T-helper 1 cell treated with Interleukin-12 subunit alpha and Interleukin-12 subunit beta and Interleukin-4 antibody, amounts not matched to agents 30 ng/mL and 1 ng/mL, for 36 hours (primary cell): ENCODE data around the gene SEMA3A. TPM values are rescaled to one million over a fixed set of nuclear protein-coding genes. Genes with fewer than 3 reads are reported as not detected.
"Not testable (repeated sequence)": the region's sequence is repeated elsewhere in the genome, so short reads cannot be mapped to it uniquely, and the experiment has no call there.

Experiments
- intact Hi-C: fragments of 100-400 bp; cut with micrococcal nuclease; formaldehyde crosslinking; loops from one replicate; pipeline ENCODE4 v1.15.1; 2024
- total RNA-seq: library from RNA; stranded (reverse); gene quantifications from 2 replicates; pipeline ENCODE4 v1.2.3, GENCODE V29; 2022

The SEMA3A gene
- total RNA-seq, 1 donor from 2014 or later: 0.17 TPM

DNA sequence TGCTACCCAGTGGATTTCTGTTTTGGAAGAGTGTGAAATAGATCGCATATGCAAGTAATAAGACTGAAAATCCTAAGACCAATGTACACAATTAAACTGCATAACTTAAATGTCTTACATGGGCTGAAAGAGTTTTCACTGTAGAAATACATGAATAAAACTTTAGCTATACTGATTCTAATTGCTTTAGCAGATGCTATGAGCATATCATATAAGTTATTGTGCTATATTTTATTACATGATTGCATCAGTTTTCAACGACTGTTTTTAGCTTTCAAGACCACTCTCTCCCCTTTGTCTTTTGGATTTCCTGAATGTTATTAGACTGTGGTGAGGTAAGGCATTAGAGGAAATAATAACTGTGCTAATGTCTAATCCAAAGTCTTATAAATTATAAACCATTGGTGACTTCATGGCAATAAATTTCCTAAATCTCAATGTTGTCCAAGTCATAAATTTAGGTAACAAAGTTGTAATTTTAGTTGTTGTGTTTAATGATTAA lies 124.5 kb downstream of the SEMA3A start:
- intact Hi-C loops: no loop called here

GRCh38 chr7:84069033-84069432 lies 125.6 kb downstream of the SEMA3A start:
- intact Hi-C loops: no loop called here

- intact Hi-C loops: not testable (repeated sequence)
Measured at GRCh38 chr7:84062489-84062901, 132.1 kb downstream of the SEMA3A start.

- intact Hi-C loops: no loop called here
Measured at GRCh38 chr7:84060760-84061261, 133.8 kb downstream of the SEMA3A start.

DNA sequence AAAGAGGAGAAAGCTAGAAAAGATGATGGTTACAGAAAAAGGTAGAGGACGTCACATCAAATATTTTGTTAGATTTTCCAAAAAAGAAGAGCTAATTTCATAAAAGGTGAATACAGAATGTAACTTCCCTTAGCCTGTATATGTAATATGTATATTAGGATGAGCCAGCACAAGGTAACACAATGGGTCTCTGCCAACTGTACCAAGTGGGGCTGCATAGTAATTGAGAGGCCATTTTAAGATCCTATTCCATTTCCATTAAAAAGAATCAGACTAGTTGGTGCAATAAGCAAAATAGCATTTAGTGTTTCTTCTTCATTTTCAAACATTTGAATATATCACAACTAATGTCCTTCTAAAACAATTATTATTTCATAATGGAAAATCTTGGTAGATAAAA lies 134.6 kb downstream of the SEMA3A start:
- intact Hi-C loops: no loop called here

GRCh38 chr7:84058311-84059076 lies 136.1 kb downstream of the SEMA3A start:
- intact Hi-C loops: no loop called here

- intact Hi-C loops: no loop called here
Measured at GRCh38 chr7:84057576-84057975, 137.0 kb downstream of the SEMA3A start.

GRCh38 chr7:84055904-84056605 lies 138.5 kb downstream of the SEMA3A start:
- intact Hi-C loops: no loop called here

DNA sequence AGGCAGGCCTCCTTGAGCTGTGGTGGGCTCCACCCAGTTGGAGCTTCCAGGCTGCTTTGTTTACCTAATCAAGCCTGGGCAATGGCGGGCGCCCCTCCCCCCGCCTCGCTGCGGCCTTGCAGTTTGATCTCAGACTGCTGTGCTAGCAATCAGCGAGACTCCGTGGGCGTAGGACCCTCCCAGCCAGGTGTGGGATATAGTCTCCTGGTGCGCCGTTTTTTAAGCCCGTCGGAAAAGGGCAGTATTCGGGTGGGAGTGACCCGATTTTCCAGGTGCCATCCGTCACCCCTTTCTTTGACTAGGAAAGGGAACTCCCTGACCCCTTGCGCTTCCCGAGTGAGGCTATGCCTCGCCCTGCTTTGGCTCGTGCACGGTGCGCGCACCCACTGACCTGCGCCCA lies 139.4 kb downstream of the SEMA3A start:
- intact Hi-C loops: not testable (repeated sequence)

- intact Hi-C loops: no loop called here
Measured at GRCh38 chr7:84049071-84049836, 145.3 kb downstream of the SEMA3A start.

DNA sequence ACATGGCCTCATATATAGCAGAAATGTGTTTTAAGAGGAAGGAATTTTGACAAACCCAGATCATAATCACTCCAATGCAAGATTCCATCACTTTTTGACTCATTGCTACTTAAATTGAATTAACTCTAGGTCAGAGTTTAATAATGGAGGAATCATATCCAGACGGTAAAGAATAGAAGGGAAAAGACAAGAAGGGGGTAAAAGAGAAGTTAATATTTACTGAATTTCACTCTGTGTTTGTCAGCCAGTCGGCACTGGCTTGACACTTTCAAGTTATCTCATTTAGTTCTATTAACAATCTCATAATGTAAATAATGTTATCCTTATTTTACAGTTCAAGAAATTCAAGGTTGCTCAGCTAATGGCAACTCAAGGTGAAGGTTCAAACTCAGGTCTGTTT lies 147.5 kb downstream of the SEMA3A start:
- intact Hi-C loops: no loop called here

DNA sequence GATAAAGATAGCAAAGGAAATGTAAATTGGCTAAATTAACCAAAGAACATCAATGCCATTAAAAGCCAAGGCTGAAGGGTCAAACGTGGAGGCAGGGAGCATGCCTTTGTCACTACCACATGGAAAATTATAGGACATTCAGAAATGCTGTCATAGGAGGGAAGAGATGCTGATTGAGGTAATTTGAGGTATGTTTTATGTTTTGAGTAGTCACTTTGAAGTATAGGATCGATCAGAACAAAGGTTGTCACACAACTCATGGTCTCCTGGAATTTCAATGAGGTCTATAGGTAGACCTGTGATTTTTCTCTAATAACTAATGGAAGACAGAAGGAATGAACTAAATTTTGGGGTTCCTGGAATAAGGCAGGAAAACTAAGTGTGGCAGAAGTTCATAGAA lies 149.8 kb downstream of the SEMA3A start:
- intact Hi-C loops: no loop called here

GRCh38 chr7:84043661-84044191 lies 150.9 kb downstream of the SEMA3A start:
- intact Hi-C loops: no loop called here

DNA sequence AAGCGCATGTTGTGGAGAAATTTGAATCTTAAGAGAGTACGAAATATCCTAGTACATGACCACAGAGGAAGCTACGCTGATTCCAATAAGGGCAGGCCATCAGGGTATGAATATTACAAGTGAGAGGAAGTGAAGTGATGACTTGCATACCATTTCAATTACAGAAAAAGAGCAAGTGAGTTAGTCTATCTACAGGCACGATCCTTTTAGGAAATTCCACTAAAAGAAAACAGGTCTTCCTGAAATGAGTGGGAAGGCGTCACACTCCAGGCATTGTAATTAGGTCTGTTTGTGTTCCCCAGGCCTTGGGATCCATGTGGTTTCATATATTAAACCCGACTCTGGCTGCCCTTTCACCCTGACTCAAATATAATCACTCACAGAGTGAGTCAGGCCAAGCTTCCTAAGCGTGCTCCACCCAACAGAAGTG lies 152.5 kb downstream of the SEMA3A start:
- intact Hi-C loops: no loop called here

DNA sequence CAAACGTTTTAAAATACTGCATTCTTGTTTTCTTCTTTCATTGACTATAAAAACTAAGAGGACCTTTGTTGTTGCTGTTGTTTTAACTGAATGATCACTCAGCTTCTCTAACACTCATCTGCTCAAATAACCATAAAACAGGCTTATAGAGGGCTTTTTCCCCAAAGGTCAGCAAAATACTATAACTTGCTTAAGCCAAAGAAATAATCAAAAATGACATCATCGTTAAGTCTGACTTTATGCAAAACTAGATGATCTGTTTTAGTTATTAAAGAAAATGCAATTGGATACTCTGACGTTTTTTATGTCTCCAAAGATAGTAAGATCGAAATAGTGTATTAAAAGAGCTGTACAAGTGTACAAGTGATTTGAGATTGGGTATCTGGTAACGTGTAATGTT lies 152.9 kb downstream of the SEMA3A start:
- intact Hi-C loops: no loop called here

GRCh38 chr7:84040355-84040754 lies 154.2 kb downstream of the SEMA3A start:
- intact Hi-C loops: no loop called here

DNA sequence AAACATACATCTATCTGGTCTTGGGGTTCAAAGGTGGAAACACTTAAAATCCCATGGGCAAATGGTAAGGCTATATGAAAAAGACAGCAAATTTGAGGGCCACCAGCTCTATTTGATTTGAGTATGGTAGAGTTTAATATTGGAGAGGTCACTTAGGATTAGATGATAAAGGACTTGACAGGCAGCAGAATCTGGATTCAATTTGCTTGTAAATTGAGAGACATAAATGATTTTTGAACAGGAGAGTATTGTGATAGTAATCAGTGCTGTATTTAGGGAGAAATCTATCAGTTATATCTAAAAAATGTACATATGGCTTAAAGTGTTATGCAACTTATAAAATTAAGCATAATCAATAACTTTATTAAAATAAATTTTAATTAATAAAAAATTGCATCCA lies 155.2 kb downstream of the SEMA3A start:
- intact Hi-C loops: no loop called here

- intact Hi-C loops: no loop called here
Measured at GRCh38 chr7:84027678-84028077, 166.9 kb downstream of the SEMA3A start.

- intact Hi-C loops: no loop called here
Measured at GRCh38 chr7:84025332-84025927, 169.2 kb downstream of the SEMA3A start.

- intact Hi-C loops: no loop called here
Measured at GRCh38 chr7:84022684-84023308, 171.8 kb downstream of the SEMA3A start.

GRCh38 chr7:84022009-84022408 lies 172.6 kb downstream of the SEMA3A start:
- intact Hi-C loops: no loop called here
